ENCODE measurements around the gene RNF133. TPM values are rescaled to one million over a fixed set of nuclear protein-coding genes. Genes with fewer than 3 reads are reported as not detected.

The RNF133 gene
- total and polyA plus RNA-seq, 7 donors = 0.06 to 0.55 (median 0.43) TPM; not detected in 3

DNA sequence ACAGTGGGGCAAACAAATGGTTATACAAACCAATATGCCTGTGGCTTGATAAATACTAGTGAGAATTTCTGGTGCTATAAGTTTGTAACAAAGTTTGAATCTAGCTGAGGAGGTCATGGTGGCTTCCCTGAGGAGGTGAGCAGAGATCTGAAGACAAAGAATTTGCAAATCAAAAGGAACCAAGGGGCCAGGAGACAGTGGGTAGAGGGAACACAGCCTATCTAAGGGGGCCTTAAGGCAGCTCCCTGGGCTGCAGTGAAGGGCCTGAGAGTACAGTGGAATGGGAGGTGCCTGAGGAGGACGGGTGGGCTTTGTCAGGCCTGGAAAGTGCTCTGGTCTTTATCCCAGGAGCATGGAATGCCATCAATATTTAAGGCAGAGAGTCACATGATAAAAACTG lies 21.8 kb downstream of the RNF133 start:
- H3K27me3 ChIP-seq = no peaks in the 10 kb centered on the region
- no peak overlapping the region for H3K4me3 ChIP-seq
- H3K4me1 ChIP-seq = peaks cover 0 to 13% (median 7%) of the 10 kb centered on the region in 4 donors
- TF ChIP-seq, protein P1, sequence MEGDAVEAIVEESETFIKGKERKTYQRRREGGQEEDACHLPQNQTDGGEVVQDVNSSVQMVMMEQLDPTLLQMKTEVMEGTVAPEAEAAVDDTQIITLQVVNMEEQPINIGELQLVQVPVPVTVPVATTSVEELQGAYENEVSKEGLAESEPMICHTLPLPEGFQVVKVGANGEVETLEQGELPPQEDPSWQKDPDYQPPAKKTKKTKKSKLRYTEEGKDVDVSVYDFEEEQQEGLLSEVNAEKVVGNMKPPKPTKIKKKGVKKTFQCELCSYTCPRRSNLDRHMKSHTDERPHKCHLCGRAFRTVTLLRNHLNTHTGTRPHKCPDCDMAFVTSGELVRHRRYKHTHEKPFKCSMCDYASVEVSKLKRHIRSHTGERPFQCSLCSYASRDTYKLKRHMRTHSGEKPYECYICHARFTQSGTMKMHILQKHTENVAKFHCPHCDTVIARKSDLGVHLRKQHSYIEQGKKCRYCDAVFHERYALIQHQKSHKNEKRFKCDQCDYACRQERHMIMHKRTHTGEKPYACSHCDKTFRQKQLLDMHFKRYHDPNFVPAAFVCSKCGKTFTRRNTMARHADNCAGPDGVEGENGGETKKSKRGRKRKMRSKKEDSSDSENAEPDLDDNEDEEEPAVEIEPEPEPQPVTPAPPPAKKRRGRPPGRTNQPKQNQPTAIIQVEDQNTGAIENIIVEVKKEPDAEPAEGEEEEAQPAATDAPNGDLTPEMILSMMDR (IDR thresholded peaks at IDR 0.05) = no peak
- TF ChIP-seq POLR2AphosphoS5 (IDR thresholded peaks at IDR 0.05) (no peak), EP300 (IDR thresholded peaks at IDR 0.05) (no peak), POLR2A (IDR thresholded peaks at IDR 0.05) (no peak)
- H3K9me3 ChIP-seq = no peaks in the 10 kb centered on the region
- intact Hi-C loops (cut with DNase I) = no loop called here
- no peaks in the 10 kb centered on the region for H3K36me3 ChIP-seq
- no peak for DNase-seq
- no peak overlapping the region for H3K27ac ChIP-seq
- WGBS, 2 donors = 57 to 85% methylated on average over 1 of the region's 1 CpG

DNA sequence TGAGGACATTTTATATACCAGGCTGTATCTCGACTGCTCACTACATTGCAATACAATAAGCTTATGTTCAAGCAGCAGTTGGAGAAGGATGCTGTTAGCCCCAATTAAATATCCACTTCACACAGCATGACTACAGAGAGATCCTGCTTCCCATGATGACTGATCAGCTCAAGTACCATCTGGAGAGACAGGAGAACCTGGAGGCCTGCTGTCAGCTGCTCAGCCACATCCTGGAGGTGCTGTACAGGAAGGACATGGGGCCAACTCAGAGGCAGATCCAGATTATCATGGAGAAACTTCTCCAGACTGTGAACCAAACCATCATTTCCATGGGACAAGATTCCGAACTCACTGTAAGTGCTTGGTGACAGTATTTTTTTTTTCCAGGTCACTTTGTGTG lies 22.5 kb downstream of the RNF133 start:
- Histone ChIP-seq H3K4me1 (peaks cover 0 to 13% (median 7%) of the 10 kb centered on the region in 4 donors), H3K4me3 (no peak overlapping the region), H3K27me3 (no peaks in the 10 kb centered on the region), H3K36me3 (no peaks in the 10 kb centered on the region), H3K9me3 (no peaks in the 10 kb centered on the region), H3K27ac (no peak overlapping the region)
- 83 to 84% methylated on average over 2 of the region's 2 CpGs for WGBS, 2 donors
- intact Hi-C loops (cut with DNase I) = no loop called here
- no peak for TF ChIP-seq EP300 (IDR thresholded peaks at IDR 0.05)
- TF ChIP-seq, protein P1 (IDR thresholded peaks at IDR 0.05) = no peak
- no peak for TF ChIP-seq POLR2AphosphoS5 (IDR thresholded peaks at IDR 0.05)
- no peak for TF ChIP-seq POLR2A (IDR thresholded peaks at IDR 0.05)
- DNase-seq = no peak

DNA sequence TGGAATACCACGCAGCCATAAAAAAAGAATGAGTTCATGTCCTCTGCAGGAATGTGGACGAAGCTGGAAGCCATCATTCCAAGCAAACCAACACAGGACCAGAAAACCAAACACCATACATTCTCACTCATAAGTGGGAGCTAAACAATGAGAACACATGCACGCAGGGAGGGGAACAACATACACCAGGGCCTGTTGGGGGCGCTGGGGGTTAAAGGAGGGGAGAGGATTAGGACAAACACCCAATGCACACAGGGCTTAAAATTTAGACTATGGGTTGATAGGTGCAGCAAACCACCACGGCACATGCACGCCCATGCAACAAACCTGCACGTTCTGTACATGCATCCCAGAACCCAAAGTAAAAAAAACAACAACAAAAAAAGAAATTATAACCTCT lies 23.3 kb downstream of the RNF133 start:
- no peak for DNase-seq
- Histone ChIP-seq H3K36me3 (no peaks in the 10 kb centered on the region), H3K27ac (no peak overlapping the region), H3K4me3 (no peak overlapping the region), H3K4me1 (peaks cover 0 to 13% (median 7%) of the 10 kb centered on the region in 4 donors), H3K27me3 (no peaks in the 10 kb centered on the region), H3K9me3 (no peaks in the 10 kb centered on the region)
- intact Hi-C loops (cut with DNase I) = no loop called here
- TF ChIP-seq POLR2AphosphoS5 (IDR thresholded peaks at IDR 0.05) (no peak), EP300 (IDR thresholded peaks at IDR 0.05) (no peak)
- 94 to 98% methylated on average over 7 of the region's 7 CpGs for WGBS, 2 donors

DNA sequence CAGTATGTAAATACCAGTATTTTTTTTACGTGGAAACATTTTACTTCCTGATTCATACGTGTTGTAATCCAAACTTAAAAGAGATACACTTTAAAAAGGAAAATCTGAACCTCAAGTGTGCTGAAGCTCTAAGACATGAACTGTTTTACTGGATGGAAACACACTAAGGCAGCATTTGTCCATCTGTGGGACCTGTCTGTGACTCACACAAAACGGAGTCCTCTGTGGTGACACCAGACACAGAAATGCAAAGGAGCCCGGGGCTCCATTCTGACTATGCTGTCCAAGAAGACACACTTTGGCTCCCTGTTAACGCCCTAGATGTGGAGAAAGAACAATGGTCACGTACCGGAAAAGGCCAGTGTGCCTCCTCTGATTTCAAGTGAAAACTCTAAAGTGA lies 23.9 kb downstream of the RNF133 start:
- Histone ChIP-seq H3K36me3 (no peaks in the 10 kb centered on the region), H3K4me1 (peaks cover 0 to 13% (median 7%) of the 10 kb centered on the region in 4 donors), H3K27ac (no peak overlapping the region), H3K9me3 (no peaks in the 10 kb centered on the region), H3K27me3 (no peaks in the 10 kb centered on the region), H3K4me3 (no peak overlapping the region)
- intact Hi-C loops (cut with DNase I) = no loop called here
- no peak for TF ChIP-seq POLR2AphosphoS5 (IDR thresholded peaks at IDR 0.05)
- TF ChIP-seq EP300 (IDR thresholded peaks at IDR 0.05) = no peak
- no peak for TF ChIP-seq POLR2A (IDR thresholded peaks at IDR 0.05)
- TF ChIP-seq, protein P1 (IDR thresholded peaks at IDR 0.05) = no peak
- DNase-seq = no peak
- 58 to 76% methylated on average over 7 of the region's 7 CpGs for WGBS, 2 donors

DNA sequence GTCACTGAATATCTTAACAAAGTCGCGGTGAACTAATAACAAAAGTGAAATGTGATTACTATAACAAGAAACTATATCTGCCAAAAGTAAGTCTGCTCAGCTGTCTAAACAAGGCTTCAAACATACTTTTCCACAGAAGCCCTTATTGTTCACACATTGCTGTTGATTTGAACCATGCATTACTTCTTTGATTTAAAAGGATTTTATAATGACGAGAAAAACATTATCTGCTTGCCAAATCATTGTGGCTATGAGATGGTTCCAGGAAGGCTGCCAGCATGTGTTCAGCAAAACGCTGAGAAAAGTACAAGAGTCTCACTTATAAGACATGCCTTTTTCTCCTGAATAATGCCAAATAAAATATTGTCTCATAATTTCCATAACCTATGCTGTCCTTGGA lies 24.4 kb downstream of the RNF133 start:
- peaks cover 0 to 13% (median 7%) of the 10 kb centered on the region in 4 donors for H3K4me1 ChIP-seq
- TF ChIP-seq, protein P1 (IDR thresholded peaks at IDR 0.05) = no peak
- TF ChIP-seq POLR2A (IDR thresholded peaks at IDR 0.05) = no peak
- no peak for TF ChIP-seq EP300 (IDR thresholded peaks at IDR 0.05)
- TF ChIP-seq POLR2AphosphoS5 (IDR thresholded peaks at IDR 0.05) = no peak
- H3K27me3 ChIP-seq = no peaks in the 10 kb centered on the region
- H3K36me3 ChIP-seq = no peaks in the 10 kb centered on the region
- DNase-seq = no peak
- WGBS, 2 donors = 15 to 46% methylated on average over 4 of the region's 4 CpGs
- intact Hi-C loops (cut with DNase I) = no loop called here
- no peak overlapping the region for H3K4me3 ChIP-seq
- no peak overlapping the region for H3K27ac ChIP-seq
- no peaks in the 10 kb centered on the region for H3K9me3 ChIP-seq
